Measurements from ENCODE around the gene RPS15.

GRCh38 chr19:1434577-1435060 lies 3.6 kb upstream of the RPS15 start:
- TF ChIP-seq, protein P1, sequence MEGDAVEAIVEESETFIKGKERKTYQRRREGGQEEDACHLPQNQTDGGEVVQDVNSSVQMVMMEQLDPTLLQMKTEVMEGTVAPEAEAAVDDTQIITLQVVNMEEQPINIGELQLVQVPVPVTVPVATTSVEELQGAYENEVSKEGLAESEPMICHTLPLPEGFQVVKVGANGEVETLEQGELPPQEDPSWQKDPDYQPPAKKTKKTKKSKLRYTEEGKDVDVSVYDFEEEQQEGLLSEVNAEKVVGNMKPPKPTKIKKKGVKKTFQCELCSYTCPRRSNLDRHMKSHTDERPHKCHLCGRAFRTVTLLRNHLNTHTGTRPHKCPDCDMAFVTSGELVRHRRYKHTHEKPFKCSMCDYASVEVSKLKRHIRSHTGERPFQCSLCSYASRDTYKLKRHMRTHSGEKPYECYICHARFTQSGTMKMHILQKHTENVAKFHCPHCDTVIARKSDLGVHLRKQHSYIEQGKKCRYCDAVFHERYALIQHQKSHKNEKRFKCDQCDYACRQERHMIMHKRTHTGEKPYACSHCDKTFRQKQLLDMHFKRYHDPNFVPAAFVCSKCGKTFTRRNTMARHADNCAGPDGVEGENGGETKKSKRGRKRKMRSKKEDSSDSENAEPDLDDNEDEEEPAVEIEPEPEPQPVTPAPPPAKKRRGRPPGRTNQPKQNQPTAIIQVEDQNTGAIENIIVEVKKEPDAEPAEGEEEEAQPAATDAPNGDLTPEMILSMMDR (IDR thresholded peaks at IDR 0.05; ENCODE audit: low read depth, low read length) = no peak
- no peak for TF ChIP-seq EZH2phosphoT487 (IDR thresholded peaks at IDR 0.05; ENCODE audit: low read depth)
